Muscle of leg (tissue), 11 donors: Measurements from ENCODE around the gene ADAMTS15. TPM values are rescaled to one million over a fixed set of nuclear protein-coding genes. Genes with fewer than 3 reads are reported as not detected.

Source experiments
- DNase-seq: peaks from one replicate; pipeline ENCODE4 v3.0.0; 2013
- H3K27ac ChIP-seq: one replicate; pipeline ENCODE4 v1.5.1; 2013; ENCODE audit warnings: mild to moderate bottlenecking, low read length, control low read depth
- H3K27me3 ChIP-seq: one replicate; pipeline ENCODE4 v1.6.1; 2013; ENCODE audit warnings: low read length; ENCODE audit not compliant: control insufficient read depth, insufficient read depth
- H3K36me3 ChIP-seq: one replicate; pipeline ENCODE4 v1.6.1; 2013; ENCODE audit warnings: low read length; ENCODE audit not compliant: control insufficient read depth, insufficient read depth
- H3K4me1 ChIP-seq: one replicate; pipeline ENCODE4 v1.6.1; 2013; ENCODE audit warnings: low read length; ENCODE audit not compliant: control insufficient read depth, insufficient read depth
- H3K4me3 ChIP-seq: one replicate; pipeline ENCODE4 v1.5.1; 2013; ENCODE audit warnings: low read length, control low read depth
- H3K9me3 ChIP-seq: replicated peaks from 2 replicates; pipeline ENCODE4 v1.6.1; 2013; ENCODE audit warnings: low read depth, low read length; ENCODE audit not compliant: control insufficient read depth
- WGBS: methylation state at CpG from one replicate; pipeline ENCODE4 v1.1.5; 2013; ENCODE audit warnings: missing lambda C conversion rate; ENCODE audit not compliant: insufficient coverage; 5-methylcytosine and 5-hydroxymethylcytosine counted together
- polyA plus RNA-seq, 8 donors: library from polyadenylated mRNA; unstranded; fragments of 120-200 nt; gene quantifications; one replicate each; pipeline versions ENCODE4 v1.2.1 to v1.2.3, GENCODE V29; 2013; ENCODE audit warnings: inconsistent platforms in 1 of 8, low replicate concordance in 1 of 8; ENCODE audit not compliant: insufficient read length in 8 of 8, insufficient read depth in 1 of 8
- total RNA-seq: library from RNA; stranded (reverse); fragments of 120-200 nt; gene quantifications from one replicate; pipeline ENCODE4 v1.2.4, GENCODE V29; 2013

Gene ADAMTS15
- total and polyA plus RNA-seq, 9 donors, result 17.8 to 33.4 (median 24.6) TPM

DNA sequence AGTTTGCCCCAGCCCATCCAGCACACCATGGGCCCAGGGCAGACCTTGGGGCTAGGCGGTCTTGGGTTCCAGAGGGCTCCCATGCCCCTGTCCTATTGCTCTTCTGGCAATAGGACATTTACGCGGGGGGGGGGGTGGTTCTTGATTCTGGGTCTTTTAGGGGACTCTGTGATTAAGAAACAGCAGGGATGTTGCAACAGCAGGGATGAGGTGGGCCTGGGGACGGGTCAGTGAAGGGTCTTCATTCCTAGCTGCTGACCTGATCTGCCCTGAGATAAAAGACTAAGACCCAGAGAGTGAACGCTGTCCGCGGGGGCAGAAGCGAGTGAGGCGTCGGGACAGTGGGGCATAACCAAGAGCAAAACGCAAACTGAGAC, 418 bp upstream of the ADAMTS15 start:
- no peak for DNase-seq
- H3K4me3 ChIP-seq, result peak overlapping the region; percentile 79
- H3K27me3 ChIP-seq, result peaks cover 26% of the 10 kb centered on the region
- peaks cover 2% of the 10 kb centered on the region for H3K36me3 ChIP-seq
- whole genome bisulfite sequencing, result 13% methylated on average over 10 of the region's 11 CpGs
- peak overlapping the region; percentile 54 for H3K27ac ChIP-seq
- no peaks in the 10 kb centered on the region for H3K9me3 ChIP-seq
- H3K4me1 ChIP-seq, result peaks cover 61% of the 10 kb centered on the region

DNA sequence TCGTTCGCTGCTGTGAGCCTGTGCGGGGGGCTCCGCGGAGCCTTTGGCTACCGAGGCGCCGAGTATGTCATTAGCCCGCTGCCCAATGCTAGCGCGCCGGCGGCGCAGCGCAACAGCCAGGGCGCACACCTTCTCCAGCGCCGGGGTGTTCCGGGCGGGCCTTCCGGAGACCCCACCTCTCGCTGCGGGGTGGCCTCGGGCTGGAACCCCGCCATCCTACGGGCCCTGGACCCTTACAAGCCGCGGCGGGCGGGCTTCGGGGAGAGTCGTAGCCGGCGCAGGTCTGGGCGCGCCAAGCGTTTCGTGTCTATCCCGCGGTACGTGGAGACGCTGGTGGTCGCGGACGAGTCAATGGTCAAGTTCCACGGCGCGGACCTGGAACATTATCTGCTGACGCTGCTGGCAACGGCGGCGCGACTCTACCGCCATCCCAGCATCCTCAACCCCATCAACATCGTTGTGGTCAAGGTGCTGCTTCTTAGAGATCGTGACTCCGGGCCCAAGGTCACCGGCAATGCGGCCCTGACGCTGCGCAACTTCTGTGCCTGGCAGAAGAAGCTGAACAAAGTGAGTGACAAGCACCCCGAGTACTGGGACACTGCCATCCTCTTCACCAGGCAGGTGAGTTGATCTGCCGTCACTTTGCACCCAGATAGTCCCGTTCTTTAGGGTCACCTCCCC, 1.0 kb downstream of the ADAMTS15 start:
- DNase-seq, result no peak

DNA sequence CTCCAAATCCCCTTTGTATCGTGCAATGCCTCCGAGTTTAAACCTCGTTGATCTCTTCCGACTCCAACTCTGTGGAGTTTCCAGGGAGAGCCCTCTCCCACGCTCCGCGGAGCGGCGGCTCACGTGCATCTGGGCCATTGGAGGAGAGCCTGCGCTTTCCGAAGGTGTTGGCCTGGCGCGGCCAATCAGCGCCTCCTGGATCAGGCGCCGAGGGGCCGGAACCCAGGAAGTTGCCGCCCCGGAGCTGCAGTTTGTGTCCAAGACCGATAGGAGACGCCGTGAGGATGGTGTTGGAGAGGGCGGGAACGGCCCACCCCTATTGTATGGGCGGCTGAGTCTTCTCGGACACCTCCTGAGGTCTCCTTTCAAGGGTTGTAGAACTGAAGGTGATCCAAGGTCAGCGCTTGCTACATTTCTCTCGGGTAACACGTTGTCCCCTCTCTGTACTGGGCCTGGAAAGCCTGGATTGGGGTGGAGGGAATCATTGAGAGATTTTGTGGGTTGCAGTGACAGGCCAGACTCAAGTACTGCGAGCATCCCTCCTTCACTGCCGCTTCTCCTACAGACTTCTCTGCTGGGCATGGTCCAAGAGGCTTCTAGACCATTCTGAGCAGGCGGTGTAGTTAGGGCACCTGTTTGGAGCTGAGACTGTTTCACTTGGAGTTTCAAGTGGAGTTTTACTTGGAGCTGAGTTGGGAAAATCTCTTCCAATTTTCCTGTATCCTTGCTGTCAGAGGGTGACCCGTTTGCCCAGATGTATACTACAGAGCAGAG, 1.7 kb downstream of the ADAMTS15 start:
- DNase-seq, result peak; percentile 97
- Histone ChIP-seq H3K4me1 (peaks cover 58% of the 10 kb centered on the region), H3K27me3 (peaks cover 26% of the 10 kb centered on the region), H3K36me3 (peaks cover 7% of the 10 kb centered on the region), H3K27ac (peak overlapping the region; percentile 76), H3K9me3 (no peaks in the 10 kb centered on the region), H3K4me3 (peak overlapping the region; percentile 79)
- WGBS, result 4% methylated on average over 29 of the region's 34 CpGs

More for the DNA sequence above, 1.0 kb downstream of the ADAMTS15 start:
- H3K4me3 ChIP-seq, result peak overlapping the region; percentile 79
- H3K36me3 ChIP-seq, result peaks cover 4% of the 10 kb centered on the region
- H3K27ac ChIP-seq, result peak overlapping the region; percentile 76
- H3K9me3 ChIP-seq, result no peaks in the 10 kb centered on the region
- peaks cover 26% of the 10 kb centered on the region for H3K27me3 ChIP-seq
- H3K4me1 ChIP-seq, result peaks cover 55% of the 10 kb centered on the region
- WGBS, result under 1% methylated on average over 64 of the region's 64 CpGs

DNA sequence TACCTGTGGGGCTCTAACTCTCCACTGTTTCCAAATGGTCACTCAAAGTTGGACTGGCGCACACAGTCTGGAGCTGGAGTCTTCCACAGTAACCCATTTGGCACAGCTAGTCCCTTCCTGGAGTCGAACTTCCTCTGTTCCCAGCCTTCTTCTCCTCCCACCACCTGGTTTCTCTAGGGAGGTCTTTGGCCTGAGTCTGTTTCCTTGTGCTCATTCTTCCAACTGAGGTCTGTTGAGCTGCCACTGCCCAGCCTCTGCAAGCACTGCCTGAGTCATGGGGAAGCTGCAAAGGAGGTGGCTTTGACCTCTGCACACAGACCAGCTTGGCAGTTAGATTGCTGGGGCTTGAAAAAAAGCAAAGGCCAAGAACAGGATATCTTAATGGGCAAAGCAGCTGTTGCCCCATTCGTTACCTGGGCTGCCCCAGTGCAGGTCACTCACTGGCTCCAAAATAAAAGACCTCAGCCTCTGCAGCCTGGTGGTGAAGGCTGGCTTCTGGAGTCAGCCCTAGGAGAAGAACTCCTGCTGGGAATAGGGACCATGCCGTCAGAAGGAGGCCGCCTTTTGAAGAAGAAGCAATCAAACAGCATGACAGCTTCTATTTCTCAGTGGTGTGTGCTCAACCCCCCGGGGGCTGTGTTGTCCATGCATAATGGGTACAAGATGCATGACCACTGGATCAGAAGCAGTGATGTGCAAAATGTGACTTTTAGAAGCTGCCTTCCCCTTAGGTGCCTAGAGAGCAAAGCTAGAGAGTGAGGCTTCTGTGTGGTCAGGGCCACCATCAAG, 3.0 kb downstream of the ADAMTS15 start:
- Histone ChIP-seq H3K4me3 (peak overlapping the region; percentile 79), H3K36me3 (peaks cover 12% of the 10 kb centered on the region), H3K27ac (peak overlapping the region; percentile 76), H3K4me1 (peaks cover 70% of the 10 kb centered on the region), H3K27me3 (peaks cover 29% of the 10 kb centered on the region), H3K9me3 (no peaks in the 10 kb centered on the region)
- DNase-seq, result peak; percentile 87
- WGBS, result 48% methylated on average over 5 of the region's 6 CpGs

DNA sequence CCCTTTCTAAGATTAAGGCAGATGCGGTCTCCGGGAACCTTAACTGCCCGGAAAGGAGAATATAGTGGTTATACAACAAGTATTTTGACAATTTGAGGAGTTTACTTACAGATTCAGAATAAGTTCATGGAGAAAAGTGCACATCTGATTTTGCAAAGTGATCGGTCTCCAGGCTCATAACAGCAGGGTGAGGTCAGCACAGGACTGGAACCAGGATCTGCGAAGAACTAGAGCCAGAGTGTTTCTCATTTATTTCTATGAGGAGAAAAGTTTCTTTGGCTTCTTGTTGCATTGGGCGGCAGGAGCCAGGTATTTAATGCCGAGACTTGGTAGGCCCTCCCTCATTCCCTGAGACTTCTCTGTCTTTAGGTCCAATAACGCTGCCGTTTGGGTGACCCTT, 3.7 kb downstream of the ADAMTS15 start:
- peak; percentile 77 for DNase-seq
- Histone ChIP-seq H3K27ac (peak overlapping the region; percentile 72), H3K9me3 (no peaks in the 10 kb centered on the region), H3K27me3 (peaks cover 26% of the 10 kb centered on the region), H3K4me3 (peak overlapping the region; percentile 79), H3K4me1 (peaks cover 77% of the 10 kb centered on the region), H3K36me3 (peaks cover 18% of the 10 kb centered on the region)
- WGBS, result 28% methylated on average over 3 of the region's 9 CpGs

DNA sequence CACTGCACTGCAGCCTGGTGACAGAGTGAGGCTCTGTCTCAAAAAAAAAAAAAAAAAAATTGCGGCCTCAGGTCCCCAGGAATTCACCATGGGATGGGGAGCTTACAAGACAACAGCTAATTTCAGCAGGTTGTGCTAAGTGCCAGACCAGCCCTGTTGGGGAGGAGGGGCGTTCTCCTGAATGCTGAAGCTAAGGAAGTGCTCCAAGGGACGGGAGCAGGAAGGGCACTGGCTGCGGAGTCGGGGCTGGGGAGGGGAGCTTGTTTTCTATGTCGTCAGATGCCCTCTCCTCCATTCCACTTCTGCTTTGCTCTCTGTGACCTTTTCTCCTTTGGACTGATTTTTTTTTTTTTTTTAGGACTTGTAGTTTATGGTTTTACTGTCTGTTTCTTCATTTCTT, 4.5 kb downstream of the ADAMTS15 start:
- 25% methylated on average over 2 of the region's 6 CpGs for WGBS
- Histone ChIP-seq H3K27me3 (peaks cover 25% of the 10 kb centered on the region), H3K4me1 (peaks cover 83% of the 10 kb centered on the region), H3K9me3 (no peaks in the 10 kb centered on the region), H3K27ac (no peak overlapping the region), H3K36me3 (peaks cover 18% of the 10 kb centered on the region), H3K4me3 (no peak overlapping the region)
- DNase-seq, result no peak

DNA sequence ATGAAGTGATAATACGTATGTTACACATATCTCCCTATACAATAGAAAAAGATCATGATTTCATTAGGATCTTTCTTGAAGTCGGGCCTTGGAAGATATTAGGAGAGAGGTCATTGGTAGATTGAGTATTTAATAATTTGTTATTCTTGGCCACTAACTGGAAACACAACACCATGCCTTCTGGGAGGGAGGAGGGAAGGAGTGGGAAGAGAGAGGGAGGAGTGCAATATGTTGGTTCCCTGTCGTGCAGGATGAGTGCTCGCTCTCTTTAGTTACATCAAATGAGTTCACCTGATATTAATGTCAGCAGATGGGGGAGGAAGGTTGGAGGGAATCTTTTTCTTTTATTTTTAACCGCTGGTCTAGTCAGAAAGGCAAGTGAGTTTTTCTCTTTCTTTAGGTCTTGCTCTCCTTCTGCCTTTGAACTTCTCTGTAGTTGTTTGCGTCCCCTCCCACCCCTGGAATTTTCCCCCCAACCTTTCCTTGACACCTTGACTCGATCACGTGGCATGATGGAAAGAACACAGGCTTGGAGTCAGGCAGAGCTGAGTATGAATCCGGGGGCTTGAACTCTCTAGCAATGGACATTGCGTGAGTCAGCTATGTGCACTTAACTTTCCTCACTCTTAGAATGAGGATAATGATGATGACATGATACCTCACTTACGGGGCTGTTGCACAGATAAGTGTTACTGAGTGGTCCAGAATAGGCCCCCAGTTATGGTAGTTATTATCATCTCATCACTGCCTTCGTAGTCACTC, 6.2 kb downstream of the ADAMTS15 start:
- no peaks in the 10 kb centered on the region for H3K9me3 ChIP-seq
- peaks cover 9% of the 10 kb centered on the region for H3K27me3 ChIP-seq
- peaks cover 79% of the 10 kb centered on the region for H3K4me1 ChIP-seq
- WGBS, result 40% methylated on average over 2 of the region's 12 CpGs
- H3K36me3 ChIP-seq, result peaks cover 22% of the 10 kb centered on the region
- DNase-seq, result peak; percentile 44
- no peak overlapping the region for H3K4me3 ChIP-seq
- peak overlapping the region; percentile 13 for H3K27ac ChIP-seq

DNA sequence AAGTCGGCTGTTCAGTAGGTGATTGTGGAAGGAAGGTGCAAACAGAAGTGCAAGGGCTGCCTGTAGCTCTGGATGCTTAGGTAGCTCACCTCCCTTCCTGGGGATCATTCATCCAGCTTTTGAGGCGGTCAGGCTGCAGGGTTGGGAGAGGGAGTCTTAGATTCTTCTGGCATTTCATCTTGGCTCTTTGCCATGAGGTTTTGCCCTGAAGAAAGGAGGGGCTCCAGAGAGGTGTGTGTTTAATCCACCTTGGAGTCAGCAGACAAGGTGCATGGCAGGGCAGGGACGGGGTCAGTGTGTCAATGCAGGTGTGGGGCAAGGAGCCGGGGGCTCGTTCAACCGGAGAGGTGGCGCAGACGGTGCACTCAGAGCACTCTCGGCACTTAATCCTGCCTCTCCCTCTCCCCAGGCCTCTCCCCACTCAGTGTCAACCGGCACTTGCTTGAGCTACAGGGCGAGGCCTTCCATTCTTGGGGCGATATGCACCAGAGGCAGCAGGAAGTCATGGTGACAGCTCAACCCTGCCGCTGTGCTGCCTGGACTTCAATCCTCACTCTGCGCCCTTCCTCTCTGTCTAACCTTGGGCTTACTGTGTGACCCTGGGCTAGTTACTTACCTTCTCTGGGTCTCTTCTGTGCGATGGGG, 7.2 kb downstream of the ADAMTS15 start:
- no peak overlapping the region for H3K4me3 ChIP-seq
- no peaks in the 10 kb centered on the region for H3K9me3 ChIP-seq
- WGBS, result 71% methylated on average over 12 of the region's 15 CpGs
- H3K4me1 ChIP-seq, result peaks cover 70% of the 10 kb centered on the region
- peaks cover 24% of the 10 kb centered on the region for H3K36me3 ChIP-seq
- H3K27ac ChIP-seq, result peak overlapping the region; percentile 5
- no peak for DNase-seq
- peaks cover 3% of the 10 kb centered on the region for H3K27me3 ChIP-seq

DNA sequence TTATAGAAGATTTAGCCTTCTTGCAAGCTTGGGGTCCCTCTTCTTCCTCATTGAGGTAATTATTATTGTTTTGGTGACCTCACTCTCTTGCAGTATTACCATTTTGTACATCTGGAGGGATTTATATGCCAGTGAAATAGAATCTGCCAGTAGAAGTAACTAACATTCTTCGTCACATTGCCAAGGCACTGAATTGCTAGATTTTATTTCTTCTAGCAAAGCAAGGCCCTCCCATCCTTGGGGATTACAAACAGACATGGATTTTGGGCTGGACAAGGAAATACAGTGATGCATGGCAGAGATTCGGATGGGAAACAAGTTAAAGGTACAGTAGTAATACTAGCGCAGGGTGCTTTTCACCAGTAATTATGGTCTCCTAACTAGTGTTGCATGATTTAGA, 7.8 kb downstream of the ADAMTS15 start:
- 50% methylated on average over 2 of the region's 3 CpGs for WGBS
- Histone ChIP-seq H3K36me3 (peaks cover 31% of the 10 kb centered on the region), H3K4me1 (peaks cover 70% of the 10 kb centered on the region), H3K27me3 (peaks cover 3% of the 10 kb centered on the region), H3K9me3 (no peaks in the 10 kb centered on the region), H3K4me3 (no peak overlapping the region), H3K27ac (no peak overlapping the region)
- peak; percentile 76 for DNase-seq
